SK-N-SH treated with all-trans-retinoic acid at 6 μM for 48 hours (cell line): ENCODE measurements around the gene CCDC63.

Experiments used
- ATAC-seq: fragments of 200-7000 bp; cut with Tn5 transposase; 3 replicates; pipeline ENCODE4 v1.9.1; 2020; ENCODE audit warnings: mild to moderate bottlenecking, moderate library complexity
- ARNTL ChIP-seq: fragments of 450-650 bp; formaldehyde crosslinking; IDR thresholded peaks from 2 replicates; pipeline ENCODE4 v1.5.0; 2020; ENCODE audit warnings: low read depth, mild to moderate bottlenecking, moderate library complexity, borderline replicate concordance
- BACH2 ChIP-seq: fragments of 250-450 bp; sonication (Bioruptor Pico); IDR thresholded peaks from 2 replicates; pipeline ENCODE4 v1.9.0; 2021; ENCODE audit warnings: mild to moderate bottlenecking, borderline replicate concordance
- CREB5 ChIP-seq: fragments of 250-450 bp; sonication (Bioruptor Pico); IDR thresholded peaks from 2 replicates; pipeline ENCODE4 v1.5.1; 2020; ENCODE audit warnings: low read depth, mild to moderate bottlenecking, moderate library complexity
- CSDC2 ChIP-seq: fragments of 250-450 bp; sonication (Bioruptor Pico); IDR thresholded peaks from 2 replicates; pipeline ENCODE4 v1.5.0; 2020; ENCODE audit warnings: mild to moderate bottlenecking, moderate library complexity
- CSRNP3 ChIP-seq: fragments of 250-450 bp; sonication (Bioruptor Pico); IDR thresholded peaks from 2 replicates; pipeline ENCODE4 v1.5.1; 2021; ENCODE audit warnings: mild to moderate bottlenecking, moderate library complexity
- ESRRG ChIP-seq: fragments of 250-450 bp; sonication (Bioruptor Pico); IDR thresholded peaks from 2 replicates; pipeline ENCODE4 v1.6.1; 2021; ENCODE audit warnings: mild to moderate bottlenecking
- GLIS3 ChIP-seq: fragments of 250-450 bp; sonication (Bioruptor Pico); IDR thresholded peaks from 2 replicates; pipeline ENCODE4 v1.5.0; 2020; ENCODE audit warnings: mild to moderate bottlenecking, moderate library complexity
- ISL1 ChIP-seq: fragments of 250-450 bp; sonication (Bioruptor Pico); IDR thresholded peaks from 2 replicates; pipeline ENCODE4 v2.1.2; 2022; ENCODE audit warnings: mild to moderate bottlenecking, moderate library complexity
- OSR1 ChIP-seq: fragments of 250-450 bp; sonication (Bioruptor Pico); IDR thresholded peaks from 2 replicates; pipeline ENCODE4 v1.8.0; 2022; ENCODE audit warnings: moderate library complexity, mild to moderate bottlenecking, inconsistent platforms
- PATZ1 ChIP-seq: fragments of 250-450 bp; sonication (Bioruptor Pico); IDR thresholded peaks from 2 replicates; pipeline ENCODE4 v1.8.0; 2020; ENCODE audit warnings: mild to moderate bottlenecking, moderate library complexity, borderline replicate concordance
- PPARA ChIP-seq: fragments of 250-450 bp; sonication (Bioruptor Pico); IDR thresholded peaks from 2 replicates; pipeline ENCODE4 v1.5.0; 2020; ENCODE audit warnings: mild to moderate bottlenecking, borderline replicate concordance
- RARB ChIP-seq: fragments of 250-450 bp; sonication (Bioruptor Pico); IDR thresholded peaks from 2 replicates; pipeline ENCODE4 v1.8.0; 2021; ENCODE audit warnings: mild to moderate bottlenecking, moderate library complexity
- SNAI2 ChIP-seq: fragments of 250-450 bp; sonication (Bioruptor Pico); IDR thresholded peaks from 2 replicates; pipeline ENCODE4 v1.5.0; 2020; ENCODE audit warnings: mild to moderate bottlenecking, moderate library complexity
- TCF4 ChIP-seq: fragments of 250-450 bp; sonication (Bioruptor Pico); IDR thresholded peaks from 2 replicates; pipeline ENCODE4 v1.8.0; 2021; ENCODE audit warnings: mild to moderate bottlenecking, moderate library complexity, borderline replicate concordance
- TOX ChIP-seq: fragments of 250-450 bp; sonication (Bioruptor Pico); IDR thresholded peaks from 2 replicates; pipeline ENCODE4 v1.8.0; 2021; ENCODE audit warnings: mild to moderate bottlenecking, moderate library complexity, borderline replicate concordance
- TSHZ2 ChIP-seq: fragments of 250-450 bp; sonication (Bioruptor Pico); IDR thresholded peaks from 2 replicates; pipeline ENCODE4 v1.5.0; 2020; ENCODE audit warnings: mild to moderate bottlenecking, moderate library complexity
- ZC3H10 ChIP-seq: fragments of 250-450 bp; sonication (Bioruptor Pico); IDR thresholded peaks from 2 replicates; pipeline ENCODE4 v1.5.1; 2021; ENCODE audit warnings: mild to moderate bottlenecking, moderate library complexity
- ZFP3 ChIP-seq: fragments of 250-450 bp; sonication (Bioruptor Pico); IDR thresholded peaks from 2 replicates; pipeline ENCODE4 v1.5.0; 2020; ENCODE audit warnings: mild to moderate bottlenecking, moderate library complexity
- ZFP30 ChIP-seq: fragments of 450-650 bp; formaldehyde crosslinking; IDR thresholded peaks from 2 replicates; pipeline ENCODE4 v1.5.0; 2022; ENCODE audit warnings: mild to moderate bottlenecking, moderate library complexity
- ZNF565 ChIP-seq: fragments of 450-650 bp; formaldehyde crosslinking; conservative IDR thresholded peaks from 2 replicates; pipeline ENCODE4 v1.5.0; 2020; ENCODE audit warnings: low read depth, mild to moderate bottlenecking, moderate library complexity
- ZNF70 ChIP-seq: fragments of 450-650 bp; formaldehyde crosslinking; IDR thresholded peaks from 2 replicates; pipeline ENCODE4 v1.5.0; 2020; ENCODE audit warnings: mild to moderate bottlenecking, moderate library complexity
- ZNF8 ChIP-seq: fragments of 450-650 bp; formaldehyde crosslinking; IDR thresholded peaks from 2 replicates; pipeline ENCODE4 v1.5.0; 2020; ENCODE audit warnings: mild to moderate bottlenecking, moderate library complexity

The CCDC63 gene

GRCh38 chr12:110901401-110901800 is 54.6 kb downstream of the CCDC63 start (continued):
- TF ChIP-seq CREB5 (CRISPR knock-in tag) (no peak), TOX (CRISPR knock-in tag) (no peak), ZNF8 (CRISPR knock-in tag) (no peak), RARB (CRISPR knock-in tag) (no peak), CSRNP3 (CRISPR knock-in tag) (no peak)

- TF ChIP-seq TCF4 (CRISPR knock-in tag) (no peak), PATZ1 (no peak), ZFP3 (no peak), GLIS3 (CRISPR knock-in tag) (no peak), ZNF8 (CRISPR knock-in tag) (no peak), ZFP30 (CRISPR knock-in tag) (no peak), TOX (CRISPR knock-in tag) (no peak), ESRRG (no peak), OSR1 (CRISPR knock-in tag) (no peak), ARNTL (no peak), SNAI2 (no peak), CREB5 (CRISPR knock-in tag) (no peak), BACH2 (CRISPR knock-in tag) (no peak), ZC3H10 (CRISPR knock-in tag) (no peak), ZNF565 (CRISPR knock-in tag) (no peak), CSRNP3 (CRISPR knock-in tag) (no peak), PPARA (CRISPR knock-in tag) (no peak), CSDC2 (CRISPR knock-in tag) (no peak), RARB (CRISPR knock-in tag) (no peak), TSHZ2 (CRISPR knock-in tag) (no peak)
- no peak for ATAC-seq
These were observed 56.7 kb downstream of the CCDC63 start for GRCh38 chr12:110903511-110903910.

GRCh38 chr12:110906083-110906482 is 59.3 kb downstream of the CCDC63 start:
- no peak for ATAC-seq
- TF ChIP-seq ZNF70 (CRISPR knock-in tag) (no peak), TOX (CRISPR knock-in tag) (no peak), ZFP3 (no peak), ESRRG (no peak), OSR1 (CRISPR knock-in tag) (no peak), ISL1 (CRISPR knock-in tag) (no peak), ZFP30 (CRISPR knock-in tag) (no peak), TCF4 (CRISPR knock-in tag) (no peak), CREB5 (CRISPR knock-in tag) (no peak), CSRNP3 (CRISPR knock-in tag) (no peak)
